GM18861 (cell line): Measurements from ENCODE around the gene U2AF2.

ENCODE experiments used
- ATAC-seq: cut with Tn5 transposase; IDR thresholded peaks from one replicate; pipeline ENCODE4 v1.9.1; 2021; ENCODE audit not compliant: unreplicated experiment

U2AF2 gene

DNA sequence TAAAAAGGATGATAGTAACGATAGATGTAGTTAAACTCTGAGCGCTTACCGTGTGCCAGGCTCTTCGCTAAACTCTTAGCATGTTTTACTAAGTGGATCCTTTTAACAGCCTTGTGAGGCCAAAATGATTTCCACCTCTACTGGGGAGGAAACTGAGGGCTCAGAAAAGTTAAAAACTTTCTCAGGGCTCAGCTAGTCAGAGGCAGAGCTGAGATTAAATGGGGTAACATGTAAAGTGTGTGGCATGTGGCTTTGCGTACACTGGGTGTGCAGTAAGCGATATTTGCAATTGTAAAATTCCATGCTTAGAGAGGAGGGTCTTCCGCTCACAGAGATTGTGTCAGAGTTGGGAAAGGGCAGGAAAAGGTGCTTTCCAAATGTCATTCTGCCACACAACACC lies 1.7 kb downstream of the U2AF2 start:
- no peak for ATAC-seq

DNA sequence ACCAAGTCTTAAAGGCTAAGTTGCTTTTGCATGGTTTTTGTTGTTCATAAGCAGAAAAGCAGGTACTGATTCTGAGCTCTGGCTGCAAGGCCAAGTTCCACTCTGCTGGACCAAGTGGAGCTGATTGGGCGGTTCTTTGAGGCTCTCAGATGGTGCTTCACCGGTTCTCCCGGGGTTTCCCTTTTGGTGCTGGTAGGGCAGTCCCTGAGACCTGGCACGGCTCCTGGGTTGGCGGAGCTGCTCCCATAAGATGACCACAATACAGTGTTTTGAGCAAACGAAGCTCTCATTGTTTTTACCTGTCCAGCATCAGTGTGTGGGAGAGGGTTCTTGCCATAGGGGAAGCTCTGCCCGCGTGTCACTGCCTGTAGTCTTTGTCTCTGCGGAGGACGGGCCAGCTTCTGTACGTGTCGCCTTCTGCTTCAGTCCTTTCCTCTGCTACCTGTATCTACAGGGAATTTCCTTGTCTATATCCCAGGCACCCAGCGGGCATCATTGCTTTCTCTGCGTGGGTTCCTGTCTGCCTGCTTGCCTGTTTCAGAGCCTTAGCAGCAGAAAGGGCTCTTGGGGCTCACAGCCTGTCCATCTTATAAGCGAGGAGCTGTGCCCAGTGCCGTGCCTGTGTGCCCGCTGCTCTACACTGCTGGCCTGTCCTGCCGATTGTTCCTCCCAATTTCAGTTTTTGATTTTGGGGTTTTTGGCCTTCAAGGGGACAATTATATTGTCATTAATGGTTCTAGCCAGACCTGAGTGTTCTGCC lies 2.3 kb downstream of the U2AF2 start:
- ATAC-seq = no peak

DNA sequence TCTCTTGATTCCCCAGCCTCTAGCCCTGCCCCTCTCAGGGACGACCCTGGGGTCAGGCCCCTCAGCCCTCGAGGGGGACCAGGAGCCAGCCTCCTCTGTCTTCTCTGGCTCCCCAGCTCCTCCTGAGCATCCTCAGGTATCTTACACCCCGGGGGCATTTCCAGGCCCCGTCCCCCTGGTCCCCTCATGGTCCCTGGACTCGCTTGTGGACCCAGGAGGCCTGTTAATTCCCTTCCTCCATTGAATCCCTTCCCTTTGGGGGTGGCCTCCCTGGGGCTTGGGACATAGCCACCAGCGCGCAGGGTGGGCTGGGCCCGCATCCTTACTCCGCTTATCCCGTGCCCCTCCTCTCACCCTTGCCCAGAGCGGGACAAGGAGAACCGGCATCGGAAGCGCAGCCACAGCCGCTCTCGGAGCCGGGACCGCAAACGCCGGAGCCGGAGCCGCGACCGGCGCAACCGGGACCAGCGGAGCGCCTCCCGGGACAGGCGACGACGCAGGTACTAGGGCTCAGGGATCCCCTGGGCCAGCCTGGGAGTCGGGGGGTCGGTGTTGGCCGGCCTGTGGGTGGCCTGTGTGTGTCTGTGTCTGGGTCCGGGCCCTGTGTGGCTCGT lies 4.1 kb downstream of the U2AF2 start:
- ATAC-seq = no peak

DNA sequence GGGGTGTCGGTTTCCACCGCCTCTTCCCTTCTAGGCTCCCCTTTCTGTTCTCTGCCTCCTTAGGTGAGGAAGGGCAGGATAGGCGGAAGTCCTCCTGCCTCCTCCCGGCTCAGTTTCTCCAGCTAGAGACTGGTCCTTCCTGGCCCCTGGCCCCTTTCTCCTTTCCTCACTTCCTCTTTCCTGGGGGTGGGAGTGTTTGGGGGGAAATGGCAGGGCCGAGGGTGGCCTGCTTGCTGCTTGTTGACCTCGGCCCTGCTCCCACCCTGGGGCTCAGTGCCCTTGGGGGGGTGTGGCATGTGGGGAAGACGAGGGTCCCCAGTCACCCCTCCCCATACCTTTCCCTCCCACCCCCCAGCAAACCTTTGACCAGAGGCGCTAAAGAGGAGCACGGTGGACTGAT lies 5.0 kb downstream of the U2AF2 start:
- ATAC-seq = no peak

DNA sequence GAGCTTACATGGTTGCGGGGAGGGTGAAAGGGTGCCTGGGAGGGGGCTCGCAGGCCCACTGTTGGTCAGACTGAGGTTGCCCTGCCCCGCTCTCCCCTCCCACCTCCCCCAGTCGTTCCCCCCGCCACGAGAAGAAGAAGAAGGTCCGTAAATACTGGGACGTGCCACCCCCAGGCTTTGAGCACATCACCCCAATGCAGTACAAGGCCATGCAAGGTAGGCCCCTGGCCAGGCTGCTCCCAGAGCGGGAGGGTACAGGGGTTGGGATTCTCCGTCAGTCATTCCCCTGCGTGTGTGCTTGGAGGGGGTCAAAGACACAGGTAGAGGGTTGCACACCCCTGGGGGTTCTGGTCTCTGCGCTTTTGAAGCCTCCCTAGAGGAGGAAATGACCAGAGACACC lies 5.6 kb downstream of the U2AF2 start:
- ATAC-seq = no peak

DNA sequence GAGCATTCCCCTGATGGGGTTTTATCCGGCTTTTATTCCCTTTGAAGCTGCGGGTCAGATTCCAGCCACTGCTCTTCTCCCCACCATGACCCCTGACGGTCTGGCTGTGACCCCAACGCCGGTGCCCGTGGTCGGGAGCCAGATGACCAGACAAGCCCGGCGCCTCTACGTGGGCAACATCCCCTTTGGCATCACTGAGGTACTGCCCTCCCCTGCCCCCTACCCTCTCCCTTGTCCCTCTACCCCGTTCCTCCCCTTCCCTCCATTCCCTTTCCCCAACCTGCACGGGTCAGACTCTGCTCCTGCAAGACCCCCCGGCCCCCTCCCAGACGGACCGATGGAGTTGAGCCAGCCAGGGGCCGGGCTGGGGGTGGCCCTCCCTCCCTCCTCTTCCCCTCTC lies 6.2 kb downstream of the U2AF2 start:
- no peak for ATAC-seq

DNA sequence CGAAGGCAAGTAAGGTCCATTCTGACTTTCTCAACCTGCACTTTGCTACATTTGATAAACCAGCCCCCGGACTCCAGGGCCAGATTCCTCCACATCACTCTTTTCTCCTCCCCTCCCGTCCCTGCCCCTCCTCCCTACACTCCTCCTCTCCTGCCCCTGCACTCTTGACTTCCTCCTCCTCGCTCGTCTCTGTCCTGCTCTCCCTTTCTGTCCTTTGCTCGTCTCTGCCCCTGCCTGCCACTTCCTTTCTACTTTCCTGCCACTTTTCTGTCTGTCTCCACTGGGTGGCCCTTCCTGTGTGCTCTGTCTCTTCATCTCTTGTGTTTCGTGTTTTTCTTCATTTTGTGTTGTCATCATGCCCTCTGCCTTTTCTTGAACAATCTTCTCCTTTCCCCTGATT lies 7.0 kb downstream of the U2AF2 start:
- ATAC-seq = no peak

DNA sequence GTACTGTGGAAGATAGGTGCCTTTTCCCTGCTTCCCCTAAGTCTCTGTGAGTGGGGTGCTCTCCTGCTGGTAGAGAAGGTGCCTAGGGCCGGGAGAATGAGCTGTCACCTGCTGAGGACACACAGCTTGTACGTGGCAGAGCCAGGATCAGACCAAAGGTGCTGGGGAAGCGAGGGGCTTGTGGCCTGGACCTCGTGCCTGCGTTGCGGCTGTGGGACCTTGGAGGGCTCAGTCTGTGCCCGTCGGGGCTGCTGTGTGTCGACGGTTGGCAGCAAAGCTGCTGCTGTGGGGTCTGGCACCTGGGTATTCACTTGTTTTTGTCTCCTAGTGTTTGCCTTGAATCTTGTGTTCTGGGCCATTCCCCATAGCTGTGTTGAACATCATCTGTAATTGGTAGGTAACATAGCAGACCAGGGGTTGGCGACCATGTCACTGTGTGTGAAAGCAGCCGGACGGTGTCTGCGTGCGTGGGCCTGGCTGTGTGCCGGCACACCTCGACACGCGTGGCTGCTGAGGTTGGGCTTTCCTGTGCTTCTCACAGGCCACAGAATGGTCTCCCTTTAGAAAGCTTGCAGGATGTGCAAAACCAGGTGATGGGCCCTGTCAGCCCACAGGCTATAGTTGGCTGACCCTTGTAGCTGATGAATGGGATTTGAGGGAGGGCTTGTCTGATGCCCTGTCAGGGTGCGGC lies 9.2 kb downstream of the U2AF2 start:
- ATAC-seq = no peak

DNA sequence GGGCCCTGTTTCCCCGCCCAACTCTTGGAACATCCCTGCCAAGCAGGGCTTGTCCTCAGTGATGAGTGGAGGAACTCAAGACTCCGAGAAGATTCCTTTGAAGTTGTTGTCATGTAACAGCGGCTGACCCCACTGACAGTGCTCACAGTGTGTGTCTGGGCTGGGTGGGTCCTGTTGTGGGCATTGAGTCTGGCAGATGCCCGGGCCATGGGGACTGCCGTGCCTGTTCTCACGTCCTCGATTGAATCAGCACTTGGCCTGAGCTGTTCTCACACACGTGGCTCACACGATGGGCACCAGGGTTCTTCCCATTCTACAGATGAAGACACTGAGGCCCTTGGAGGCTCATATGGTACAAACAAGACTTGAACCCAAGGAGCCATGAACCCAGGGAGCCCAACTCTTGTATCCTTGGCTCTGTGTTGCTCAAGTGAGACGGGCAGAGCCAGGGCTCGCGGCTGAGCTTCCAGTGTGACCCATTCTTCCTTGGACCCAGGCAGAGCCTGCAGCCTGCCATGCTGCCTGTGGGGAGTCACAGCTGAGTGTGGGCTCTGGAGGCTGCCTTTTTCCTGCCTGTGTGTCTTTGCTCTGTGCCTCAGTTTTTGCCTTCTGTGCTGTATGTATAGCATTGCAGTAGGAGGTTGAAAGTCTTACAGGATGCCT lies 11.6 kb downstream of the U2AF2 start:
- ATAC-seq = no peak

DNA sequence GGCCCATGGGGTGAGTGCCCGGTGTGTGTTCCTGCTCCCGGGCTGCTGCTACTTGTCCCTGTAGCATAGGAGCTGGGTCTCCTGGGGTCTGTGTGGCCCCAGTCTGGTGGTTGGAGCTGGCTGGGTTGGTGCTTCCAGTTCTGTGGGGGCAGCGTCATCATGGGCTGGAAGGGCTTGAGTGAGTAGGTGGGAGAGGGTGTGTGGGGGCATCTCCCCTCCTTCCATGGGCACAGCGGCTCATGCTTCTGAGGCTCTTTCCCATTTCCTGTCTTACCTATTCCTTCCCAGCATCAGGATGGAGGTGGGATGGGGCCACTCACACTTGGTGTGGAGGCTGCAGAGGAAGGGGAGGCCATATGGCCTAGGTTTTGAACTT lies 12.2 kb downstream of the U2AF2 start:
- ATAC-seq = no peak

DNA sequence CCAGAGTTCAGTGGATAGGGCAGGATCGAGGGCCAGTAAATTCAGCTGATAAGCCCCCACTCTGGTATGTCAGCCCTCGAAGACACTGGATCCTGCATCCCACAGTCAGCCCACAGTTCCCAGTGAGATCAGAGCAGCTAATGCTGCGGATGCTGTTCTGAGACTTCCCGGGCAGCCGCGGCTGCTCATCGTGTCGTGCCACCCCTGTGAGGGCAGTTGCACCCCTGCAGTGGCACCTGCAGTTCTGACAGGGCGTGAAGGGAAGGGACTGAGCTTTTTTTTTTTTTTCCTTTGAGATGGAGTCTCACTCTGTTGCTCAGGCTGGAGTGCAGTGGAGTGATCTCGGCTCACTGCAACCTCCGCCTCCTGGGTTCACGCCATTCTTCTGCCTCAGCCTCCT lies 12.7 kb downstream of the U2AF2 start:
- ATAC-seq = no peak

DNA sequence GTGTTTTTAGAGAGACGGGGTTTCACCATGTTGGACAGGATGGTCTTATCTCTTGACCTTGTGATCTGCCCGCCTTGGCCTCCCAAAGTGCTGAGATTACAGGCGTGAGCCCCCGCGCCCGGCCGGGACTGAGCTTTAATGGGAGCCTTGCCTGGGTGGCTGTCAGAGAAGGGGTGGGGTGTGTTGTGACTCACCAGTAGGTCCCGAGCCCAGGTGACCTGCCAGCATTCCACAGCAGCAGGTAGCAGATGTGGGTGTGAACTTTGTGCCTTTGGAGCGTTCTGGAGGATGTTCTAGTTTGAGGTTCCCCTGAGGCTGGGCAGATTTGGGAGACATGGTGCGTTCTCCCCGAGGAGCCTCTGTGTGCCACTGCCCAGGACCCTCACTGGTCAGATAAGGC lies 13.1 kb downstream of the U2AF2 start:
- ATAC-seq = no peak

DNA sequence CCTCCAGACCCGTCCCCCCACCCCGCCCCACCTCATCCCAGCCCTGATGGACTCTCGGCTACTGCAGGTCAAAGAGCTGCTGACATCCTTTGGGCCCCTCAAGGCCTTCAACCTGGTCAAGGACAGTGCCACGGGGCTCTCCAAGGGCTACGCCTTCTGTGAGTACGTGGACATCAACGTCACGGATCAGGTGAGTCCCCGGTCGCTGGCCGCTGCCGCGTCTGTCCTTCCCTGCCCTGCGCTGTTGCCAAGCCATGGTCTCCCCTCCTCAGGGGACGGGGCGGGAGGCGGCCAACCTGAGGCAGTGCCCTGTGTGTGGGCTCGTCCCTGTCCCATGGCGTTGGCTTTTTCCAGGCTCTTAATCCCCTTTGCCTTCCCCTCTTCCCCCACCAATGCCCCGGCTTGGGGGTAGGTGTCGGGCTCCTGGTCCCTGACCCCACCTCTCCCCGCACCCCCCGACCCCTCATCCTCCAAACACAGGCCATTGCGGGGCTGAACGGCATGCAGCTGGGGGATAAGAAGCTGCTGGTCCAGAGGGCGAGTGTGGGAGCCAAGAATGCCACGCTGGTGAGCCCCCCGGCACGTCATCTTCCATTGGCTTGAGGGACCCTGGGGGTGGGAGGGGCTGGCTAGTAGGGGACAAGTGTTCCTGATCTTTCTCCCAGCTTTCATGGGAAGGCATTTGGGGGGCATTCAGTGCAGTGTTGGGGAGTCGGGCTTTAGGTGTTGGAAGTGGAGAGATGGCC lies 13.9 kb downstream of the U2AF2 start:
- no peak for ATAC-seq

DNA sequence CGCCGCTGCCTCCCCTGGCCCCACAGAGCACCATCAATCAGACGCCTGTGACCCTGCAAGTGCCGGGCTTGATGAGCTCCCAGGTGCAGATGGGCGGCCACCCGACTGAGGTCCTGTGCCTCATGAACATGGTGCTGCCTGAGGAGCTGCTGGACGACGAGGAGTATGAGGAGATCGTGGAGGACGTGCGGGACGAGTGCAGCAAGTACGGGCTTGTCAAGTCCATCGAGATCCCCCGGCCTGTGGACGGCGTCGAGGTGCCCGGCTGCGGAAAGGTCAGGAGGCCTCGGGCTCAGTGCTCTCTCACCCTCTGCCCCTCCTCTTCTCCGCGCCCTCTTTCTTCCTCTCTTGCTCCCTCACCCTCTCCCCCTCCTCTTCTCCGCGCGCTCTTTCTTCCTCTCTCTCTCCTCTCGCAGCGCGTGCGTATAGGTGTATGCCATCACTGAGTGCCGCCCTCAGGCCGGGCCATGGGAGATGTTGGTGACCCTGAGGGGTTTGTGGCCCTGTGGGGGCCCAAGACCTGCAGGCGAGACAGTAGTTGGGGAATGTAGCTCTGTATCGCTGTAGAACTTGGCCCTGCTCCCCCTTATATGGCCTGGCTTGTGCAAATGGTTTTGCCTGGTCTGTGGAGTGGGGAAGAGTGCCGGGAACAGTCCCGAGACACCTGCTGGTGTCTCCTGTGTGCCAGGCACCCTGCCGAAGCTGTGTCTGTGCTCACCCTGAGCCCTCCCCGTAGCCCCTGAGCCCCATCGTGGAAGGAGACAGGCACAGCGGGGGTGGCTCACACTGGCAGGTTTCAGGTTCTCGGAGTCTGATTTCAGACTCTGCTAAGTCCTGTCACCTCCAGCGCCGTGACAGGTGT lies 14.8 kb downstream of the U2AF2 start:
- ATAC-seq = no peak

DNA sequence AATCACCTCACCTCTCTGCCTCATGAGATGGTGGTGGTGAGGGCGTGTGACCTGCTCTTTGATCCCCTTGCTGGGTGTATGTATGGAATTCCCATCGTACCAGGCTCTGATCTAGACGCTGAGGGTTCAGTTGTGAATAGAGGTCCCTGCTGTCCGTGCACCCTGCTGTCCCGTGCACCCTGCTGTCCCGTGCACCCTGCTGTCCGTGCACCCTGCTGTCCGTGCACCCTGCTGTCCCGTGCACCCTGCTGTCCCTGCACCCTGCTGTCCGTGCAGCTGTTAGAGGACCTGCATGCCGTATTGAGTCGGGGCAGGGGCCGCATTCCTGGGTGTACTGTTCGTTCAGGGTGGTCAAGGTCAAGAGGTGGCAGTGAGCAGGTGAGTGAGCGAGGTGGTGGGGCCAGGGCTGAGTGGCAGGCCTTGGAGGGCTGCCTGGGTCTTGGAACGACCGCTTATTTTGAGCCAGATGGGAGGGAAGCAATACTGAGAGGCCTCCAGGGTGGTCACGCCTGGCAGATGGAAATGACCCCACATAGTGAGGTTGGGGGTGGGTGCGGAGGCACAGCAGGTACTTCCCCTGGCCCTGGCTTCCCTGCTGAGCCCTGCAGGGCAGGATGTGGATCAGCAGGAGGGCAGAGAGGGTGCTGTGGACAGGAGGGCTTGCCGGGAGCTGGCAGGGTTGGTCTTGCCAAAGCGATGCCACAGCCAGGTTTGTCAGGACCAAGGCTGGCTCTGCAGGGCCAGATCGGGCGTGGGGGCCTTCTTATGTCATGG lies 15.6 kb downstream of the U2AF2 start:
- ATAC-seq = no peak

DNA sequence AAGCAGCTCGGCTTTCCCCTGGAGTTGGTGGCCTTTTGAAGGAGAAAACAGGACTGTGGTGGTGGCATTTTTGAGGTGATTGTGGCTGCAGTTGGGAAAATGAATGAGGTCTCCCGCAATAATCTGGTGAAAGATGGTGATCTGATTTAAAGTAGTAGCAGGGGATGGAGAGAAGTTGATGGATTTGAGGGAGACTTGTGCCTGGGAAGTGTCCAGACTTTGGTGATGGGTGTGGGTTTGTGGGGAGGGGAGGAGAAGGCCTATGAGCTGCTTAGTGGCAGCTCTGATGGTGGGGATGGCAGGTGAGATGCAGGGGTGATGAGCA lies 16.2 kb downstream of the U2AF2 start:
- ATAC-seq = no peak

DNA sequence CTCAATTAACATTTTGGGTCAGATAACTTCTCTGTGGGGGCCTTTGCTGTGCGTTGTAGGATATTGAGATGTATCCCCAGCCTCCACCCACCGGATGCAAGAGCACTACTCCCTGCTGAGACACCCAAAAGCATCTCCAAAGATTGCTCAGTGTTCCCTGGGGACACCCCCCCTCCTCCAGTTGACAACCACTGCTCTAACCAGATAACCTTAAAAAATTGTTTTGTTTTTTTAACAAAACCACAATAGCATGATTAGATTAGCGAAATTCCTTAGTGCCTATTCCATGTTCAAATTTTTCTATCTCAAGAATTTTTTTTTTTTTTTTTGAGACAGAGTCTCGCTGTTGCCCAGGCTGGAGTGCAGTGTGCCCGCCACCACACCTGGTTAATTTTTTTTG lies 17.6 kb downstream of the U2AF2 start:
- ATAC-seq = no peak

DNA sequence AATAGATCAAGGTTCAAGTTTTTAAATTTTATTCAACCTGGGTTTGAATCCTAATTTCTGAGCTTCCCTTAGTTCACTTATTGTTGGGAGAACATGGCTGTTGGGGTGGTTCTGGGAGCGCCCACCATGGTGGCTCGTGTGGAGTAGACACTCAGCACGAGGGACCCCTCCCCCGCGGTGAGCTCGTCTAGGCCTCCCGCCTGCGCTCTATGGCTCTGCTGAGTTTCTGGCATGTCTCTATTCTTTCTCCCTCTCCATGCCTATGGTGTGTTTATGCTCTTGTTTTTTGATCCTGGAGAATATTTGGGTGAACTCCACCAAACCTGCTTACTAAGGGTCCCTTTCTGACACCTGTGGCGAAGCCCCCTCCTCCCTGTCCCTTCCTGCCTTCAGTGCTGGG lies 18.6 kb downstream of the U2AF2 start:
- ATAC-seq = no peak

DNA sequence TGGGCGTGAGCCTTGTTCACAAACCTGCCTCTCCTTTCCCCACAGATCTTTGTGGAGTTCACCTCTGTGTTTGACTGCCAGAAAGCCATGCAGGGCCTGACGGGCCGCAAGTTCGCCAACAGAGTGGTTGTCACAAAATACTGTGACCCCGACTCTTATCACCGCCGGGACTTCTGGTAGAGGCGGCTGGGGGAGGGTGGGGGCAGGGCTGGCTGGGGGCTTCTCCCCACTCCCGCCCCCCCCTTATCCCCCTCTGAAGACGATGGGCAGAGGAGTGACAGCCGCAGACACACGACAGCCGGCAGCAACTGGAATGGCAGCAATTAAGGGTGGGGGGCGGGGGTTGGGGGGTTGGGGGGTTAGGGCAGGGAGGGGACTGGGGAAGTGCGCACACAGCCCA lies 19.1 kb downstream of the U2AF2 start:
- no peak for ATAC-seq

DNA sequence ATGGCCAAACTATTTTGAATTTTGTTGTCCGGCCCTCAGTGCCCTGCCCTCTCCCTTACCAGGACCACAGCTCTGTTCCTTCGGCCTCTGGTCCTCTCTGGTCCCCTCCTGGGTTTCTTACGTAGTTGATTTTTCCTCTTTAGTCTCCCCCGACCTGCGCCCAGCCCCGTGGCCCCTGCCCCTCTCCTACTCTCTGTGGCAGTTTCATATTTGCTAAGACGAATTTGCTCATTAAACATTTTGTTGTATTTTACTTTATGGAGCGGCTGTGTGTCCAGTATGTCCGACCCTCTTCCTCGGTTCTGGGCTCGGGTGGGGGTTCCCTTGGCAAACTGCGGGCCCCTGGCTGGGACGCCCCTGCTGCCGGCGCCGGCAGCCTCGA lies 19.6 kb downstream of the U2AF2 start:
- ATAC-seq = no peak
